HG02840 (cell line): ENCODE measurements around the gene TGM6.
"Not testable (repeated sequence)": the region's sequence is repeated elsewhere in the genome, so short reads cannot be mapped to it uniquely, and the experiment has no call there.

Experiments
- ATAC-seq: cut with Tn5 transposase; IDR thresholded peaks from one replicate; pipeline ENCODE4 v1.9.1; 2021; ENCODE audit warnings: mild to moderate bottlenecking, moderate library complexity, moderate number of reproducible peaks; ENCODE audit not compliant: unreplicated experiment, low FRiP score

Gene TGM6

DNA sequence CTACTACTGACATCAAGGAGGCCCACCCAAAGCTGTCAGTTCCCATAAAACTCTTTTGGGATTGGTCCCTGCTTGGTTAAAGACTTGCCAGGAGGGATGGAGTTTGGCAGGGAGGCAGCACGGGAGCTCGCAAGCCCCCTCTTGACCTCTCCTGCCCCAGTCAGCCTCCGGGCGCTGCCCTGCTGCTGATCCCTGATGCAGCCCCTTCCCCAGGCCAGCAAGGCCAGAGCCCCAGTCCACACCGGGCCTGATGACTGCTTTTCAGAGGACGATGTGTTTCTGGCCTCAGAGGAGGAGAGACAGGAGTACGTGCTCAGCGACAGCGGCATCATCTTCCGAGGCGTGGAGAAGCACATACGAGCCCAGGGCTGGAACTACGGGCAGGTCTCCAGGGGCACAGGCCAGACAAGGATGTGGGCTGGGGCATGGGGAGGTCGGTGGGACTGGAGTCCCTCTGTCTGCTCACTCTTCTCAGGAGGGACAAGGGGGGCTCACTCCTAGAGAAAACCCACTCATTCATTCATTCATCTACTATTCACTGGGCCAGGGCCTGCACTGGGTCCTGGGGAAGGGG, 15.6 kb downstream of the TGM6 start:
- ATAC-seq = no peak

GRCh38 chr20:2397091-2397490, 16.4 kb downstream of the TGM6 start:
- no peak for ATAC-seq

DNA sequence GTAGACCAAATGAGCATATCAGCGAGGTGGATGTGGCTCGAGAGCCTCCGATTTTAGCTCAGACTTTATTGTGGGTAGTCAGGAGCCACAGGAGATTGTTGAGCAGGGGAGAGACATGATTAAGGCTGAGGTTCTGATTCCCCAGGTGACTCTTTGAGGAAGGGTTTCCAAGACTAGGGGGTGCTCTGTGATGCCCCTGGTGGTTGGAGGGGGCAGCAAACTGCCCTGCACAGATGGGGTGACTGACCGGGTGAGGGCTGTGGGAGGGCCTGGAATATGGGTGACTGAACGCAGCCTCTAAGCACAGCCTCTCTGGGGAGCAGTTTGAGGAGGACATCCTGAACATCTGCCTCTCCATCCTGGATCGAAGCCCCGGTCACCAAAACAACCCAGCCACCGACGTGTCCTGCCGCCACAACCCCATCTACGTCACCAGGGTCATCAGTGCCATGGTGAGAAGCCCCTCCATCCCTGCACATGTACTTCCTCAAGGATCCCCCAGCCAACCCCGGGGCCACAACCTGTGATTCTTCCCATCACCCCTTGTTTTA, 17.0 kb downstream of the TGM6 start:
- ATAC-seq = no peak

- ATAC-seq = no peak
Observed at GRCh38 chr20:2398449-2398848, 17.7 kb downstream of the TGM6 start.

- no peak for ATAC-seq
Observed at GRCh38 chr20:2399390-2399789, 18.7 kb downstream of the TGM6 start.

GRCh38 chr20:2400290-2400689, 19.6 kb downstream of the TGM6 start:
- ATAC-seq = no peak

DNA sequence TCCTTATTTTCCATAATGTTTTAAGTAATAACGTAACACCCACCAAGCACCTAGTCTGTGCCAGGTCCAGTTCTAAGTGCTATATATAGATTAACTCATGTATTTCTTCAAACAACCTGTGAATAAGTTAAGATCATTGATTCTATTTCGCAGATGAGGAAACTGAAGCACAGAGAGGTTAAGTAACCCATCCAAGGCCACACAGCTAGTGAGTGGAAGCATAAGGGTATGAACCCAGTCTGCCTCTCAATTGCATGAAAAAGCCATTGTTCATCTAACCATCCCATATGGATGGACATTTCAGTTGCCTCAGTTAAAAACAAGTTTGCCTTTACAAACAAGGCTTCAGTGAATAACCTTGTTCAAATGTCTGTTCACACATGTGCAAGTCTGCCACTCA, 20.8 kb downstream of the TGM6 start:
- no peak for ATAC-seq

DNA sequence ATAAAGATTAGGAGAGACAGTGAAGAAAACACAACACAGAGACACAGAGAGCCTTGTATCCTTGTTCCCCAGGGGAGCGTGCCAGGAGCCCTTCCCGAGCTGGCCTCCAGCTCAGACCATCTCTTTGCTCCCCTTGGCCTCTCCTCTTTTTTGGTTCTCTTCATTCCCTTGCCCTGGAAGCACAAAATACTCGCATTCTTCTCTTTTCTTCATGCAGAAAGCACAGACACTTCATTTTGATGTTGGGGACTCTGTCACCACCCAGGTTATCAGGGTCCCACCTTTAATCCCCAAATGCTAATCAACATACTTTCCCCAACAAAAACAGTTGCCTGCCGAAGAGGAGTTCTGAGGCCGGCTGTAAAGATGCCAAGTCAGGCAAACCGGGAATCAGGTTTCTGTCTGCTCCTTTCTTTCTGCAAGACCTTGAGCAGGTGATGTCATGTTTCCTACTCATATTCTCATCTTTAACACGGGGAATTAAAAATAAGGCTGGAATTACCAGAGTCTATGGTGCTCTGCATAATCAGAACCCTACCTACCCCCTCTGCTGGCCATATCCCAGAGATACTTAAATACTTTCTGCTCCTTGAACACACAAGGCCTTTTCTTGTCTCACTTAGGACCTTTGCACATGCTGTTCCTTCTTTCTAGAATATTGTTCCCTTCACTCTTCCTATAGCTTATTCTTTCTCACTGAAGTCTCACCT, 21.7 kb downstream of the TGM6 start:
- no peak for ATAC-seq

DNA sequence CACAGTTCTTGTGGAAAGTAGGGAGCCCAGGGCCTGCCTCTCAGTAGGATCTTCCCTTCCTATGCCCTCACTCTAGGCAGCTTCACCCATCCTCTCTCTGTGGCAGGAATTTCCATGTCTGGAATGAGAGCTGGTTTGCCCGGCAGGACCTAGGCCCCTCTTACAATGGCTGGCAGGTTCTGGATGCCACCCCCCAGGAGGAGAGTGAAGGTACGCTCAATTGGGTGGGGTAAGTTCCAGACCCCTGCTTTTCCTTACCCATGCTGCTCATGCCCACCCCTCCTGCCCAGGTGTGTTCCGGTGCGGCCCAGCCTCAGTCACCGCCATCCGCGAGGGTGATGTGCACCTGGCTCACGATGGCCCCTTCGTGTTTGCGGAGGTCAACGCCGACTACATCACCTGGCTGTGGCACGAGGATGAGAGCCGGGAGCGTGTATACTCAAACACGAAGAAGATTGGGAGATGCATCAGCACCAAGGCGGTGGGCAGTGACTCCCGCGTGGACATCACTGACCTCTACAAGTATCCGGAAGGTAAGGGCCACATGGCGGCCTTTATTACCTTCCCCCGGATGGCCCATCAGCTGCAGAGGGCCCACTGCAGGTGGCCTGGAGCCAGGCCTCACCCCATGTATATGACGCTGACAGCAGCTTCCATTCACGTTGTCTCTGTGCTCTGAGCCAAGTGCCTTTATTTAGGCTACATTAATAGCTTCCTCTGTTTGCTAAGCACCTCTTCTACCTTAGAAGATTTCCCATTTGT, 22.8 kb downstream of the TGM6 start:
- ATAC-seq = no peak

- no peak for ATAC-seq
Observed at GRCh38 chr20:2405693-2406065, 25.0 kb downstream of the TGM6 start.

DNA sequence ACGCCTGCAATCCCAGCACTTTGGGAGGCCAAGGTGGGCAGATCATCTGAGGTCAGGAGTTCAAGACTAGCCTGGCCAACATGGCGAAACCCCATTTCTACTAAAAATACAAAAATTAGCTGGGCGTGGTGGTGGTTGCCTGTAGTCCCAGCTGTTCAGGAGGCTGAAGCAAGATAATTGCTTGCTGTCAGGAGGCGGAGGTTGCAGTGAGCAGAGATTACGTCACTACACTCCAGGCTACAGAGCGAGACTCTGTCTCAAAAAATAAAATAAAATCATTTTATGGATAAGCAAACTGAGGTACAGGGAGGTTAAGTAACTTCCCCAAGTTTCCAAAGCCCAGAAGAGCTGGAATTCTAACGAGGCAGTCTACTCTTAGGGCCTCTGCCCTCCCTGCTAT, 26.7 kb downstream of the TGM6 start:
- not testable (repeated sequence) for ATAC-seq

- no peak for ATAC-seq
Observed at GRCh38 chr20:2408111-2408510, 27.4 kb downstream of the TGM6 start.

DNA sequence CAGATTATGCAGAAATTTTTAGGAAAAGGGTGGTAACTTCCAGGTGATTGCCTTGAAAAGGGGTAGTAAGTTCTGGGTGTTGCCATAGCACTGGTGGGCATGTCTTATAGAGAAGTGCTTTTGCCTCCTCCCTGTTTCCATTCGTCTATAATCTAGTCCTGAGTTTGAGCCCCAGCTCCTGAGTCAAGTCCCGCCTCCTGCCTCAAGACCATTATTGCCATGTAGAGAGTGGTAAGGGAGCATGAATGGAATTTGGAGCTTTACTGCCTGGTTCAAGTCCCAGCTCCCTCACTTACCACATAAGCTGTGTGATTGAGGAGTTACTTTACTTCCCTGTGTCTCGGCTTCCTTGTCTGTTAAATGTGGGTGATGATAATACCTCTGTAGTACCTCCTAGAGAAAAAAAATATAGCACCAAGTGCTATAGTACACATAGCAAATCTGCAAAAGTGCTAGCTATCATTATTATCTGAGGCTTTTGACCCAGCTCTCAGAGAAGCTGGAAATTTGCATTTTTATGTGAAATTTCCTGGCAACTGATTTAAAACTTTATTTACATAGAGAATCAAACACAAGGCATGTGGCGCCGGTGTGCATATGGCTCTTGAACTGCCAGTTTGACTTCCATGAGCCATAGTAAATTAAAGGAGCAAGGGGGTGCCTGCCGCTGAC, 36.0 kb downstream of the TGM6 start:
- ATAC-seq = no peak

- ATAC-seq = no peak
Observed at GRCh38 chr20:2417213-2417541, 36.5 kb downstream of the TGM6 start.

GRCh38 chr20:2418388-2418787, 37.7 kb downstream of the TGM6 start:
- ATAC-seq = no peak

DNA sequence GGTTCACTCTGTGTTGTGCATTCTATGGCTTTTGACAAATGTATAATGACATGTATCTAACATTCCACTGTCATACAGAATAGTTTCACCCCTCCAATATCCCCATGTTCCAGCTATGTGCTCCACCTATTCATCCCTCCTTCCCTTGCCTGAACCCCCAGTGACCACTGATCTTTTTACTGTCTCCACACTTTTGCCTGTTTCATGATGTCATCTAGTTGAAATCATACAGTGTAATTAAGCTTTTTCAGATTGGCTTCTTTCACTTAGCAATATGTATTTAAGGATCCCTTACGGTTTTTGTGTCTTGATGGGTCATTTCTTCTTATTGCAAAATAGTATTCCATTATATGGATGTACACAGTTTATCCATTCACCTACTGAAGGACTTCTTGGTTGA, 39.8 kb downstream of the TGM6 start:
- no peak for ATAC-seq

DNA sequence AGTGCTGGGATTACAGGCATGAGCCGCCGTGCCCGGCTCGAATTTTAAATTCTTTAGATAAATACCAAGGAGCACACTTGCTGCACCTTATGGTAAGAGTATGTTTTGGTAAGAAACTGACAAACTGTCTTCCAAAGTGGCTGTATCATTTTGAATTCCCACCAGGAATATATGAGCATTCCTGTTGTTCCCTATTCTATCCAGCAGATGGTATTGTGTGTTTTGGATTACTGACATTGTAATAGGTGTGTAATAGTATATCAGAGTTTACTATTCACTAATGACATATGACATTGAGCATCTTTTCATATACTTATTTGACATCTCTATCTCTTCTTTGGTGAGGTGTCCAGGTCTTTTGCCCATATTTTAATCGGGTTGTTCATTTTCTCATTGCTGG, 40.5 kb downstream of the TGM6 start:
- ATAC-seq = no peak

GRCh38 chr20:2429051-2429450, 48.4 kb downstream of the TGM6 start:
- ATAC-seq = no peak

DNA sequence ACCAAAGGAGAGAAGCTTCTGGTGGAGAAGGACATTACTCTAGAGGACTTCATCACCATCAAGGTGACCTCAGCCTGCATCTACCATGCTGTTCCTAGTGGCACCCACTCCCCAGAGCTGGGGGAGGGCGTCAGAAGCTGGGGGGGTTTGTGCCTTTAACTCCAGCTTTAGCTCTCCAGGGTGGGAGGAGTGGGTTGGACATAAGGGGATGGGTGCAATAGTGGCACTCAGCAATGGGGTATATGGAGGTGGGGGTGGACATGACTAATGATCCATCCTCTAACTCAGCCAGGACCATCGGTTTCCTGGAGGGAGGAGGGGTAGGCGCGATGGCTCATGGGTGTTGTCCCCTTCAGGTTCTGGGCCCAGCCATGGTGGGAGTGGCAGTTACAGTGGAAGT, 49.8 kb downstream of the TGM6 start:
- no peak for ATAC-seq

- no peak for ATAC-seq
Observed at GRCh38 chr20:2431185-2431584, 50.5 kb downstream of the TGM6 start.

GRCh38 chr20:2446845-2447244, 66.1 kb downstream of the TGM6 start:
- no peak for ATAC-seq
